Activated CD8-positive, alpha-beta T cell treated with anti-CD3 and anti-CD28 coated beads, Interleukin-2, amount 10 ng/mL, durations not matched to agents 7 days and 5 days (primary cell): ENCODE data around the gene MPG. TPM values are rescaled to one million over a fixed set of nuclear protein-coding genes. Genes with fewer than 3 reads are reported as not detected.

ENCODE experiments used
- ATAC-seq: fragments of 150-1000 bp; cut with Tn5 transposase; one replicate; pipeline ENCODE4 v1.10.0; 2021; ENCODE audit warnings: moderate library complexity
- CTCF ChIA-PET: fragments of 350-600 bp; sonication (Branson Sonifier 250); formaldehyde crosslinking; loops from one replicate; lab custom pipeline; 2021; ENCODE audit warnings: antibody characterized with exemption; lab: Charles Lee
- POLR2A ChIA-PET: fragments of 350-600 bp; sonication (Branson Sonifier 250); formaldehyde crosslinking; loops from one replicate; lab custom pipeline; 2021; ENCODE audit warnings: antibody characterized with exemption; lab: Charles Lee
- DNase-seq: peaks from one replicate; pipeline ENCODE4 v3.0.0-alpha.2; 2020
- H3K27ac Mint-ChIP-seq: one replicate; pipeline ENCODE4 v1.8.0; 2021; ENCODE audit warnings: mild to moderate bottlenecking, mixed read lengths
- H3K27me3 Mint-ChIP-seq: one replicate; pipeline ENCODE4 v1.8.0; 2021; ENCODE audit warnings: low read depth, mixed read lengths
- H3K36me3 Mint-ChIP-seq: one replicate; pipeline ENCODE4 v1.8.0; 2021; ENCODE audit warnings: low read depth, mixed read lengths
- H3K4me1 Mint-ChIP-seq: one replicate; pipeline ENCODE4 v1.8.0; 2021; ENCODE audit warnings: low read depth, mixed read lengths
- H3K4me3 Mint-ChIP-seq: one replicate; pipeline ENCODE4 v1.8.0; 2021; ENCODE audit warnings: mild to moderate bottlenecking, mixed read lengths
- H3K9me3 Mint-ChIP-seq: one replicate; pipeline ENCODE4 v1.8.0; 2022; ENCODE audit warnings: mixed read lengths; ENCODE audit not compliant: insufficient read depth
- total RNA-seq, 2 experiments: library from RNA; stranded (reverse); gene quantifications; one replicate each; pipeline ENCODE4 v1.2.3, GENCODE V29; 2021

The MPG gene
- total RNA-seq, 2 experiments from 2014 or later: 48.6 to 49.3 TPM

GRCh38 chr16:86483-86952 lies 8.5 kb downstream of the MPG start:
- DNase-seq (no peak), ATAC-seq (no peak)
- Mint-ChIP-seq H3K4me3 (no peak overlapping the region), H3K27me3 (no peaks in the 10 kb centered on the region), H3K36me3 (peaks cover 32% of the 10 kb centered on the region), H3K9me3 (no peaks in the 10 kb centered on the region), H3K4me1 (peaks cover 35% of the 10 kb centered on the region), H3K27ac (peak overlapping the region; percentile 71)
- POLR2A ChIA-PET: no interaction called here
- CTCF ChIA-PET: interaction anchor here (0.7 to 2.8 kb wide), 4 partner anchors 10 to 22 kb away, joined by 3 to 33 read pairs (median 7); no protein-coding TSS in a partner anchor

GRCh38 chr16:88613-89012 lies 10.6 kb downstream of the MPG start:
- DNase-seq (no peak), ATAC-seq (no peak)
- no peak overlapping the region for H3K27ac Mint-ChIP-seq
- H3K4me3 Mint-ChIP-seq: no peak overlapping the region
- ChIA-PET CTCF (no interaction called here), POLR2A (no interaction called here)
- H3K27me3 Mint-ChIP-seq: no peaks in the 10 kb centered on the region
- no peaks in the 10 kb centered on the region for H3K9me3 Mint-ChIP-seq
- H3K36me3 Mint-ChIP-seq: peaks cover 30% of the 10 kb centered on the region
- peaks cover 29% of the 10 kb centered on the region for H3K4me1 Mint-ChIP-seq

GRCh38 chr16:89391-90302 lies 11.6 kb downstream of the MPG start:
- H3K36me3 Mint-ChIP-seq: peaks cover 23% of the 10 kb centered on the region
- H3K9me3 Mint-ChIP-seq: no peaks in the 10 kb centered on the region
- peaks cover 19% of the 10 kb centered on the region for H3K4me1 Mint-ChIP-seq
- DNase-seq (no peak), ATAC-seq (no peak)
- ChIA-PET CTCF (interaction anchor here (2.8 kb wide), 1 partner anchor 24 kb away, joined by 16 read pairs; no protein-coding TSS in a partner anchor), POLR2A (interaction anchor here (1.2 kb wide), 1 partner anchor 15 kb away, joined by 3 read pairs; no protein-coding TSS in a partner anchor)
- H3K27ac Mint-ChIP-seq: no peak overlapping the region
- H3K4me3 Mint-ChIP-seq: no peak overlapping the region
- no peaks in the 10 kb centered on the region for H3K27me3 Mint-ChIP-seq

- CTCF ChIA-PET: interaction anchor here (0.6 to 2.8 kb wide), 5 partner anchors 16 to 90 kb away, joined by 3 to 16 read pairs (median 4); no protein-coding TSS in a partner anchor
- Mint-ChIP-seq H3K27ac (no peak overlapping the region), H3K9me3 (no peaks in the 10 kb centered on the region), H3K4me1 (peaks cover 2% of the 10 kb centered on the region), H3K27me3 (no peaks in the 10 kb centered on the region), H3K36me3 (peaks cover 12% of the 10 kb centered on the region), H3K4me3 (no peak overlapping the region)
- POLR2A ChIA-PET: interaction anchor here (0.8 kb wide), 1 partner anchor 21 kb away, joined by 3 read pairs; no protein-coding TSS in a partner anchor
- no peak for DNase-seq
- ATAC-seq: no peak
Observed at GRCh38 chr16:91484-91883, 13.5 kb downstream of the MPG start.

- Mint-ChIP-seq H3K4me3 (no peak overlapping the region), H3K27me3 (no peaks in the 10 kb centered on the region), H3K36me3 (peaks cover 10% of the 10 kb centered on the region), H3K27ac (no peak overlapping the region), H3K9me3 (no peaks in the 10 kb centered on the region), H3K4me1 (peaks cover 9% of the 10 kb centered on the region)
- DNase-seq: no peak
- CTCF ChIA-PET: interaction anchor here (1.5 to 7.1 kb wide), 3 partner anchors 13 to 29 kb away, joined by 4 to 265 read pairs (median 70); no protein-coding TSS in a partner anchor
- ATAC-seq: no peak
- POLR2A ChIA-PET: interaction anchor here (1.0 kb wide), 1 partner anchor 10 kb away, joined by 3 read pairs; no protein-coding TSS in a partner anchor
Observed at GRCh38 chr16:92431-93339, 14.7 kb downstream of the MPG start.

- H3K27me3 Mint-ChIP-seq: no peaks in the 10 kb centered on the region
- CTCF ChIA-PET: interaction anchor here (2.6 to 7.1 kb wide), 4 partner anchors 11 to 31 kb away, joined by 31 to 265 read pairs (median 61); partner anchors contain the start of genes MPG and RHBDF1
- no peak for DNase-seq
- ATAC-seq: no peak
- H3K36me3 Mint-ChIP-seq: peaks cover 7% of the 10 kb centered on the region
- POLR2A ChIA-PET: interaction anchor here (4.2 kb wide), 1 partner anchor 30 kb away, joined by 32 read pairs; no protein-coding TSS in a partner anchor
- H3K4me3 Mint-ChIP-seq: no peak overlapping the region
- no peaks in the 10 kb centered on the region for H3K9me3 Mint-ChIP-seq
- peaks cover 10% of the 10 kb centered on the region for H3K4me1 Mint-ChIP-seq
- H3K27ac Mint-ChIP-seq: no peak overlapping the region
Observed at GRCh38 chr16:94918-95265, 16.9 kb downstream of the MPG start.

- ATAC-seq (peak; percentile 95), DNase-seq (peak; percentile 93)
- no peaks in the 10 kb centered on the region for H3K9me3 Mint-ChIP-seq
- H3K27me3 Mint-ChIP-seq: no peaks in the 10 kb centered on the region
- no peak overlapping the region for H3K27ac Mint-ChIP-seq
- ChIA-PET CTCF (interaction anchor here (0.5 to 7.1 kb wide), 28 partner anchors 9 to 354 kb away, joined by 3 to 265 read pairs (median 6); partner anchors contain the start of genes HBQ1, LUC7L, MPG and MRPL28), POLR2A (interaction anchor here (0.6 to 4.2 kb wide), 4 partner anchors 19 to 43 kb away, joined by 3 to 32 read pairs (median 4); partner anchors contain the start of genes MPG and SNRNP25)
- H3K36me3 Mint-ChIP-seq: peaks cover 7% of the 10 kb centered on the region
- H3K4me1 Mint-ChIP-seq: peaks cover 8% of the 10 kb centered on the region
- no peak overlapping the region for H3K4me3 Mint-ChIP-seq
Observed at GRCh38 chr16:96935-97381, 18.9 kb downstream of the MPG start.

- Mint-ChIP-seq H3K4me1 (peaks cover 8% of the 10 kb centered on the region), H3K36me3 (peaks cover 7% of the 10 kb centered on the region), H3K9me3 (no peaks in the 10 kb centered on the region), H3K27ac (peak overlapping the region; percentile 55), H3K27me3 (no peaks in the 10 kb centered on the region), H3K4me3 (no peak overlapping the region)
- CTCF ChIA-PET: interaction anchor here (0.9 to 7.1 kb wide), 8 partner anchors 8 to 101 kb away, joined by 3 to 265 read pairs (median 23); partner anchors contain the start of genes MPG and RHBDF1
- DNase-seq (no peak), ATAC-seq (no peak)
- POLR2A ChIA-PET: interaction anchor here (1.7 kb wide), 1 partner anchor 20 kb away, joined by 4 read pairs; the partner anchor contains the start of gene MPG
Observed at GRCh38 chr16:97822-98221, 19.8 kb downstream of the MPG start.

GRCh38 chr16:100989-101388 lies 23.0 kb downstream of the MPG start:
- DNase-seq (no peak), ATAC-seq (no peak)
- Mint-ChIP-seq H3K27ac (no peak overlapping the region), H3K4me3 (no peak overlapping the region), H3K27me3 (no peaks in the 10 kb centered on the region), H3K4me1 (peaks cover 8% of the 10 kb centered on the region), H3K36me3 (peaks cover 9% of the 10 kb centered on the region), H3K9me3 (no peaks in the 10 kb centered on the region)
- CTCF ChIA-PET: no interaction called here
- POLR2A ChIA-PET: no interaction called here

- Mint-ChIP-seq H3K27me3 (no peaks in the 10 kb centered on the region), H3K4me1 (peaks cover 8% of the 10 kb centered on the region), H3K36me3 (peaks cover 10% of the 10 kb centered on the region), H3K27ac (no peak overlapping the region), H3K4me3 (no peak overlapping the region), H3K9me3 (no peaks in the 10 kb centered on the region)
- DNase-seq (no peak), ATAC-seq (no peak)
- ChIA-PET CTCF (no interaction called here), POLR2A (no interaction called here)
Observed at GRCh38 chr16:101586-101985, 23.6 kb downstream of the MPG start.
